ENCODE results near the gene IDE.
"Not testable (repeated sequence)": the region's sequence is repeated elsewhere in the genome, so short reads cannot be mapped to it uniquely, and the experiment has no call there.

Gene IDE

DNA sequence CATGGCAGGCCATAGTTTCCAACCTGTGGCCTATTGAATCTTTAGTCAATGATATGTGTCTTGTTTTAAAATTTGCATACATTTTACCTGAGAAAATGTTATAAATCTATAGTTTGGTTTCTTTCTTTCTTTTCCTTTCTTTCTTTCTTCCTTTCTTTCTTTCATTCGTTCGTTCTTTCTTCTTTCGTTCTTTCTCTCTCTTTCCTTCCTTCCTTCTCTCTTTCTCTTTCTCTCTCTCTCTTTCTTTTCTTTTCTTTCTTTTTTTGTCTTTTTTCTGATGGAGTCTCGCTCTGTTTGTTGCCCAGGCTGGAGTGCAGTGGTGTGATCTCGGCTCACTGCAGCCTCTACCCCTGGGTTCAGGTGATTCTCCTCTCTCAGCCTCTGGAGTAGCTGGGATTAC lies 133.3 kb downstream of the IDE start:
- H3K9me3 ChIP-seq (ENCODE audit: control insufficient read depth, low read length), result no peaks in the 10 kb centered on the region
- no peak overlapping the region for H4K91ac ChIP-seq (ENCODE audit: low read length)
- H3K27me3 ChIP-seq (ENCODE audit: control insufficient read depth in 1 of 2, insufficient read depth in 1 of 2, low read length in 2 of 2), result no peaks in the 10 kb centered on the region
- H3K18ac ChIP-seq (ENCODE audit: low read depth in 1 of 2, low read length in 2 of 2), result no peak overlapping the region
- H2BK120ac ChIP-seq (ENCODE audit: low read depth, low read length), result no peak overlapping the region
- H3K14ac ChIP-seq (ENCODE audit: low read length in 2 of 2), result no peak overlapping the region
- no peak overlapping the region for H2BK12ac ChIP-seq (ENCODE audit: low read length in 2 of 2)
- no peak overlapping the region for H2BK15ac ChIP-seq (ENCODE audit: low read depth, poor library complexity, severe bottlenecking)
- H3K9ac ChIP-seq (ENCODE audit: low read length), result no peak overlapping the region
- no peaks in the 10 kb centered on the region for H3K79me1 ChIP-seq (replicated peaks; ENCODE audit: low read length, poor library complexity, severe bottlenecking)
- no peak overlapping the region for H3K4me2 ChIP-seq (ENCODE audit: low read length, poor library complexity, severe bottlenecking)
- H4K8ac ChIP-seq (ENCODE audit: low read length), result no peak overlapping the region
- 96% methylated on average over 5 of the region's 5 CpGs for WGBS
- H2AK5ac ChIP-seq (ENCODE audit: low read length, severe bottlenecking), result no peak overlapping the region
- H3K23ac ChIP-seq (ENCODE audit: low read length in 2 of 2), result no peak overlapping the region
- no peak for DNase-seq
- H3K4me3 ChIP-seq (ENCODE audit: insufficient read depth in 1 of 2, low read depth in 1 of 2, low read length in 2 of 2), result no peak overlapping the region
- H3K27ac ChIP-seq (ENCODE audit: low read length, poor library complexity, severe bottlenecking), result no peak overlapping the region
- no peak overlapping the region for H3K4ac ChIP-seq (ENCODE audit: low read depth in 1 of 2, low read length in 2 of 2)
- H3K4me1 ChIP-seq (ENCODE audit: control insufficient read depth, insufficient read depth, low read depth, low read length), result no peaks in the 10 kb centered on the region
- no peaks in the 10 kb centered on the region for H3K36me3 ChIP-seq (ENCODE audit: control insufficient read depth in 1 of 2, insufficient read depth in 2 of 2, low read depth in 1 of 2, low read length in 2 of 2)
- no peak overlapping the region for H2BK5ac ChIP-seq (ENCODE audit: low read depth, low read length, poor library complexity, severe bottlenecking)
- no peak overlapping the region for H2AFZ ChIP-seq (ENCODE audit: low read depth, low read length)

DNA sequence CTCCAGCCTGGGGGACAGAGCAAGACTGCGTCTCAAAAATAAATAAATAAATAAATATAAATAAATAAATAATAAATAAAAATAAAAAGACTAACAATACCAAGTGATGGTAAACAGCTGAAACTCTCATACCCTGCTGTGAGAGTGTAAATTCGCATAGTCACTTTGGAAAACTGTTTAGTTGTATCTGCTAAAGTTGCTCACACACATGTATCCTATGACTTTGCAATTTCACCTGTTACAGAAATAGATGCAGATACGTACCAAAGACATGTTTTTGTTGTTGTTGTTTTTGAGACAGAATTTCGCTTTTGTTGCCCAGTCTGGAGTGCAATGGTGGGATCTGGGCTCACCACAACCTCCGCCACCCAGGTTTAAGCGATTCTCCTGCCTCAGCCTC lies 135.7 kb downstream of the IDE start:
- H4K91ac ChIP-seq (ENCODE audit: low read length), result no peak overlapping the region
- no peaks in the 10 kb centered on the region for H3K36me3 ChIP-seq (ENCODE audit: control insufficient read depth in 1 of 2, insufficient read depth in 2 of 2, low read depth in 1 of 2, low read length in 2 of 2)
- no peak overlapping the region for H3K18ac ChIP-seq (ENCODE audit: low read depth in 1 of 2, low read length in 2 of 2)
- no peak overlapping the region for H3K4ac ChIP-seq (ENCODE audit: low read depth in 1 of 2, low read length in 2 of 2)
- no peak overlapping the region for H2BK120ac ChIP-seq (ENCODE audit: low read depth, low read length)
- no peaks in the 10 kb centered on the region for H3K9me3 ChIP-seq (ENCODE audit: control insufficient read depth, low read length)
- H4K8ac ChIP-seq (ENCODE audit: low read length), result no peak overlapping the region
- no peak overlapping the region for H2BK5ac ChIP-seq (ENCODE audit: low read depth, low read length, poor library complexity, severe bottlenecking)
- H3K27me3 ChIP-seq (ENCODE audit: control insufficient read depth in 1 of 2, insufficient read depth in 1 of 2, low read length in 2 of 2), result no peaks in the 10 kb centered on the region
- no peak overlapping the region for H2BK12ac ChIP-seq (ENCODE audit: low read length in 2 of 2)
- no peaks in the 10 kb centered on the region for H3K79me1 ChIP-seq (replicated peaks; ENCODE audit: low read length, poor library complexity, severe bottlenecking)
- H3K4me1 ChIP-seq (ENCODE audit: control insufficient read depth, insufficient read depth, low read depth, low read length), result no peaks in the 10 kb centered on the region
- H3K27ac ChIP-seq (ENCODE audit: low read length, poor library complexity, severe bottlenecking), result no peak overlapping the region
- H2AK5ac ChIP-seq (ENCODE audit: low read length, severe bottlenecking), result no peak overlapping the region
- H2BK15ac ChIP-seq (ENCODE audit: low read depth, poor library complexity, severe bottlenecking), result no peak overlapping the region
- no peak overlapping the region for H3K14ac ChIP-seq (ENCODE audit: low read length in 2 of 2)
- H3K9ac ChIP-seq (ENCODE audit: low read length), result no peak overlapping the region
- no peak overlapping the region for H3K4me2 ChIP-seq (ENCODE audit: low read length, poor library complexity, severe bottlenecking)
- H3K23ac ChIP-seq (ENCODE audit: low read length in 2 of 2), result no peak overlapping the region
- WGBS, result 94% methylated on average over 4 of the region's 6 CpGs
- H2AFZ ChIP-seq (ENCODE audit: low read depth, low read length), result no peak overlapping the region
- H3K4me3 ChIP-seq (ENCODE audit: insufficient read depth in 1 of 2, low read depth in 1 of 2, low read length in 2 of 2), result no peak overlapping the region
- no peak for DNase-seq

DNA sequence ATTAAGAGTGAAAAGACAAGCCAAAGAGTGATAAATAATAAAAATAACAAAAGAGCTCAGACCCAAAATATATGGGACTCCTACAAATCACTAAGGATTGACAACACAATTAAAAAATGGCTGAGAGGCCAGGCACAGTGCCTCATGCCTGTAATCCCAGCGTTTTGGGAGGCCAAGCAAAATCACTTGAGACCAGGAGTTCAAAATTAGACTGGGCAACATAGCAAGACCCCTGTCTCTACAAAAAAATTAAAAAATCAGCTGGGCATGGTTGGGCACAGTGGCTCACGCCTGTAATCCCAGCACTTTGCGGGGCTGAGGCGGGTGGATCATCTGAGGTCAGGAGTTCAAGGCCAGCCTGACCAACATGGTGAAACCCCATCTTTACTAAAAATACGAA lies 137.3 kb downstream of the IDE start:
- H3K4me3 ChIP-seq (ENCODE audit: insufficient read depth in 1 of 2, low read depth in 1 of 2, low read length in 2 of 2), result no peak overlapping the region
- H4K8ac ChIP-seq (ENCODE audit: low read length), result no peak overlapping the region
- H3K27ac ChIP-seq (ENCODE audit: low read length, poor library complexity, severe bottlenecking), result no peak overlapping the region
- no peaks in the 10 kb centered on the region for H3K36me3 ChIP-seq (ENCODE audit: control insufficient read depth in 1 of 2, insufficient read depth in 2 of 2, low read depth in 1 of 2, low read length in 2 of 2)
- no peak overlapping the region for H3K14ac ChIP-seq (ENCODE audit: low read length in 2 of 2)
- no peak overlapping the region for H3K9ac ChIP-seq (ENCODE audit: low read length)
- H2AFZ ChIP-seq (ENCODE audit: low read depth, low read length), result no peak overlapping the region
- DNase-seq, result no peak
- no peaks in the 10 kb centered on the region for H3K27me3 ChIP-seq (ENCODE audit: control insufficient read depth in 1 of 2, insufficient read depth in 1 of 2, low read length in 2 of 2)
- no peak overlapping the region for H2BK5ac ChIP-seq (ENCODE audit: low read depth, low read length, poor library complexity, severe bottlenecking)
- no peak overlapping the region for H2BK15ac ChIP-seq (ENCODE audit: low read depth, poor library complexity, severe bottlenecking)
- H4K91ac ChIP-seq (ENCODE audit: low read length), result no peak overlapping the region
- 93% methylated on average over 5 of the region's 5 CpGs for WGBS
- H2AK5ac ChIP-seq (ENCODE audit: low read length, severe bottlenecking), result no peak overlapping the region
- H3K4me1 ChIP-seq (ENCODE audit: control insufficient read depth, insufficient read depth, low read depth, low read length), result no peaks in the 10 kb centered on the region
- H3K9me3 ChIP-seq (ENCODE audit: control insufficient read depth, low read length), result no peaks in the 10 kb centered on the region
- H3K4ac ChIP-seq (ENCODE audit: low read depth in 1 of 2, low read length in 2 of 2), result no peak overlapping the region
- no peak overlapping the region for H3K4me2 ChIP-seq (ENCODE audit: low read length, poor library complexity, severe bottlenecking)
- H2BK120ac ChIP-seq (ENCODE audit: low read depth, low read length), result no peak overlapping the region
- no peak overlapping the region for H3K23ac ChIP-seq (ENCODE audit: low read length in 2 of 2)
- no peak overlapping the region for H3K18ac ChIP-seq (ENCODE audit: low read depth in 1 of 2, low read length in 2 of 2)
- H3K79me1 ChIP-seq (replicated peaks; ENCODE audit: low read length, poor library complexity, severe bottlenecking), result no peaks in the 10 kb centered on the region
- H2BK12ac ChIP-seq (ENCODE audit: low read length in 2 of 2), result no peak overlapping the region

DNA sequence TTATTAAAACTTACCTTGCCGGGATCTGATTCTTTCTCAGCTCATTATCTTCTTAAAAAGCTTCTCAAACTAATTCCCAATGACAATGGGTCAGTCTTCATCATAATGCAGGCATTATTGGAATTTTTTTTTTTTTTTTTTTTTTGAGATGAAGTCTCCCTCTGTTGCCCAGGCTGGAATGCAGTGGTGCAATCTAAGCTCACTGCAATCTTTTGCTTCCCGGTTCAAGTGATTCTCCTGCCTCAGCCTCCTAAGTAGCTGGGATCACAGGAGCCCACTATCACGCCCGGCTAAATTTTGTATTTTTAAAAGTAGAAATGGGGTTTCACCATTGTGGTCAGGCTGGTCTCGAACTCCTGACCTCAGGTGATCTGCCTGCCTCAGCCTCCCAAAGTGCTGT lies 137.8 kb downstream of the IDE start:
- 95% methylated on average over 5 of the region's 5 CpGs for WGBS
- not testable (repeated sequence) for H3K9me3 ChIP-seq (ENCODE audit: control insufficient read depth, low read length); H2BK120ac ChIP-seq (ENCODE audit: low read depth, low read length); H2BK15ac ChIP-seq (ENCODE audit: low read depth, poor library complexity, severe bottlenecking); H3K27me3 ChIP-seq (ENCODE audit: control insufficient read depth in 1 of 2, insufficient read depth in 1 of 2, low read length in 2 of 2); H3K4me2 ChIP-seq (ENCODE audit: low read length, poor library complexity, severe bottlenecking); H2AK5ac ChIP-seq (ENCODE audit: low read length, severe bottlenecking); H4K91ac ChIP-seq (ENCODE audit: low read length); H2BK12ac ChIP-seq (ENCODE audit: low read length in 2 of 2); H3K79me1 ChIP-seq (replicated peaks; ENCODE audit: low read length, poor library complexity, severe bottlenecking); H2BK5ac ChIP-seq (ENCODE audit: low read depth, low read length, poor library complexity, severe bottlenecking); H3K4me3 ChIP-seq (ENCODE audit: insufficient read depth in 1 of 2, low read depth in 1 of 2, low read length in 2 of 2); H3K36me3 ChIP-seq (ENCODE audit: control insufficient read depth in 1 of 2, insufficient read depth in 2 of 2, low read depth in 1 of 2, low read length in 2 of 2); H3K18ac ChIP-seq (ENCODE audit: low read depth in 1 of 2, low read length in 2 of 2); H4K8ac ChIP-seq (ENCODE audit: low read length); H3K14ac ChIP-seq (ENCODE audit: low read length in 2 of 2); H3K27ac ChIP-seq (ENCODE audit: low read length, poor library complexity, severe bottlenecking); H2AFZ ChIP-seq (ENCODE audit: low read depth, low read length); H3K4ac ChIP-seq (ENCODE audit: low read depth in 1 of 2, low read length in 2 of 2); H3K23ac ChIP-seq (ENCODE audit: low read length in 2 of 2); DNase-seq; H3K9ac ChIP-seq (ENCODE audit: low read length); H3K4me1 ChIP-seq (ENCODE audit: control insufficient read depth, insufficient read depth, low read depth, low read length)
